Eye (tissue), 1 donor: Measurements from ENCODE around the gene PYGB.

Source experiments
- DNase-seq: peaks from one replicate; pipeline ENCODE4 v3.0.0-alpha.2; 2015

PYGB gene

GRCh38 chr20:25271486-25272222 lies 23.8 kb downstream of the PYGB start:
- DNase-seq: no peak

GRCh38 chr20:25272223-25273000 lies 24.5 kb downstream of the PYGB start:
- DNase-seq: no peak

GRCh38 chr20:25273046-25273445 lies 25.2 kb downstream of the PYGB start:
- DNase-seq: no peak

- DNase-seq: no peak
Measured at GRCh38 chr20:25273541-25274358, 25.9 kb downstream of the PYGB start.

- no peak for DNase-seq
Measured at GRCh38 chr20:25274481-25274880, 26.6 kb downstream of the PYGB start.

- DNase-seq: no peak
Measured at GRCh38 chr20:25274891-25275812, 27.3 kb downstream of the PYGB start.

GRCh38 chr20:25275813-25276532 lies 28.1 kb downstream of the PYGB start:
- no peak for DNase-seq

GRCh38 chr20:25276533-25277050 lies 28.7 kb downstream of the PYGB start:
- no peak for DNase-seq

- DNase-seq: no peak
Measured at GRCh38 chr20:25277051-25277801, 29.3 kb downstream of the PYGB start.

GRCh38 chr20:25277941-25278521 lies 30.1 kb downstream of the PYGB start:
- DNase-seq: no peak

GRCh38 chr20:25278636-25279361 lies 30.9 kb downstream of the PYGB start:
- no peak for DNase-seq

GRCh38 chr20:25279403-25279802 lies 31.5 kb downstream of the PYGB start:
- DNase-seq: no peak

GRCh38 chr20:25280051-25280573 lies 32.2 kb downstream of the PYGB start:
- no peak for DNase-seq

- no peak for DNase-seq
Measured at GRCh38 chr20:25280574-25281535, 33.0 kb downstream of the PYGB start.

- DNase-seq: no peak
Measured at GRCh38 chr20:25281541-25281991, 33.7 kb downstream of the PYGB start.

GRCh38 chr20:25282034-25282781 lies 34.3 kb downstream of the PYGB start:
- no peak for DNase-seq

- no peak for DNase-seq
Measured at GRCh38 chr20:25282796-25283195, 34.9 kb downstream of the PYGB start.
